K562 (cell line): ENCODE results near the gene CHMP2A. TPM values are rescaled to one million over a fixed set of nuclear protein-coding genes. Genes with fewer than 3 reads are reported as not detected.

Experiments
- ARNT ChIP-seq, 2 experiments: fragments of 450-650 bp; IDR thresholded peaks; 2 replicates each; pipeline ENCODE4 v1.6.1; 2016; ENCODE audit warnings: mild to moderate bottlenecking in 1 of 2
- BCOR ChIP-seq: fragments of 450-650 bp; IDR thresholded peaks from 2 replicates; pipeline ENCODE4 v1.6.1; 2016
- CLOCK ChIP-seq: fragments of 250-450 bp; sonication (Bioruptor Pico); IDR thresholded peaks from 2 replicates; pipeline ENCODE4 v1.4.0; 2020; ENCODE audit warnings: mild to moderate bottlenecking, moderate library complexity, borderline replicate concordance
- CREBBP ChIP-seq: IDR thresholded peaks from one replicate; pipeline ENCODE4 v1.6.1; 2012; ENCODE audit warnings: low read depth, mild to moderate bottlenecking, control low read depth, inconsistent platforms, low read length
- ESRRA ChIP-seq: fragments of 450-650 bp; IDR thresholded peaks from 2 replicates; pipeline ENCODE4 v1.6.1; 2014; ENCODE audit warnings: low read depth, mild to moderate bottlenecking, moderate library complexity, borderline replicate concordance
- GMEB1 ChIP-seq: fragments of 250-450 bp; sonication (Bioruptor Pico); IDR thresholded peaks from 2 replicates; pipeline ENCODE4 v1.4.0; 2020; ENCODE audit warnings: mild to moderate bottlenecking
- HDAC8 ChIP-seq: fragments of 450-650 bp; IDR thresholded peaks from 2 replicates; pipeline ENCODE4 v1.6.1; 2016; ENCODE audit warnings: mild to moderate bottlenecking, missing genetic modification characterization, moderate library complexity, missing compliant biosample characterization
- KDM2B ChIP-seq: fragments of 250-450 bp; sonication (Bioruptor Pico); IDR thresholded peaks from 2 replicates; pipeline ENCODE4 v1.8.0; 2021; ENCODE audit warnings: mild to moderate bottlenecking, moderate library complexity
- KDM4B ChIP-seq, 2 experiments: fragments of 450-650 bp in 1 of 2; sonication (generic) in 1 of 2; IDR thresholded peaks; 2 replicates each; pipeline ENCODE4 v1.6.1; 2016 to 2017; ENCODE audit warnings: borderline replicate concordance in 2 of 2, antibody characterized with exemption in 1 of 2, low read depth in 1 of 2, mild to moderate bottlenecking in 1 of 2
- MAFF ChIP-seq: IDR thresholded peaks from 2 replicates; pipeline ENCODE4 v1.6.1; 2012; ENCODE audit warnings: low read length, improper control_type of control experiment
- MITF ChIP-seq: IDR thresholded peaks from 2 replicates; pipeline ENCODE4 v1.6.1; 2014; ENCODE audit warnings: antibody characterized with exemption
- MXD1 ChIP-seq: fragments of 250-450 bp; sonication (Bioruptor Pico); IDR thresholded peaks from 2 replicates; pipeline ENCODE4 v1.8.0; 2021; ENCODE audit warnings: borderline replicate concordance, mild to moderate bottlenecking, moderate library complexity; ENCODE audit not compliant: poor library complexity, severe bottlenecking
- PHB ChIP-seq: fragments of 250-450 bp; sonication (Bioruptor Pico); IDR thresholded peaks from 2 replicates; pipeline ENCODE4 v1.5.0; 2021
- PHTF2 ChIP-seq: fragments of 250-450 bp; sonication (Bioruptor Pico); IDR thresholded peaks from 2 replicates; pipeline ENCODE4 v1.5.0; 2021; ENCODE audit warnings: mild to moderate bottlenecking
- RFX7 ChIP-seq: fragments of 250-450 bp; sonication (Bioruptor Pico); IDR thresholded peaks from 2 replicates; pipeline ENCODE4 v1.5.1; 2021; ENCODE audit warnings: mild to moderate bottlenecking
- STAT6 ChIP-seq: sonication (generic); formaldehyde crosslinking; IDR thresholded peaks from 2 replicates; pipeline ENCODE4 v1.8.1; 2023; ENCODE audit warnings: mild to moderate bottlenecking, missing genetic modification reagents
- THRAP3 ChIP-seq: fragments of 450-650 bp; IDR thresholded peaks from 2 replicates; pipeline ENCODE4 v1.6.1; 2016; ENCODE audit warnings: mild to moderate bottlenecking, inconsistent platforms, borderline replicate concordance
- ZFX ChIP-seq: sonication (generic); formaldehyde crosslinking; IDR thresholded peaks from 2 replicates; pipeline ENCODE4 v1.8.0; 2022; ENCODE audit warnings: mild to moderate bottlenecking, missing genetic modification reagents, moderate library complexity
- ZNF146 ChIP-seq: IDR thresholded peaks from one replicate; pipeline ENCODE4 v1.6.1; 2018; ENCODE audit warnings: missing compliant biosample characterization; ENCODE audit not compliant: unreplicated experiment
- ZNF780A ChIP-seq: fragments of 250-450 bp; sonication (Bioruptor Pico); IDR thresholded peaks from 2 replicates; pipeline ENCODE4 v1.5.0; 2021; ENCODE audit warnings: mild to moderate bottlenecking
- polyA plus RNA-seq, 8 experiments: library from polyadenylated mRNA; depleted of rRNA in 4 of 8; stranded (reverse) in 5 of 8; unstranded in 3 of 8; fragments of >200 nt; fragmentation: Nextera tagmentation in 2 of 8; fragmentation: Illumina TruSeq in 1 of 8; extraction: Ambion mirVana in 2 of 8; extraction: Trizol in 1 of 8; gene quantifications; 2 replicates each; pipeline versions ENCODE4 v1.2.1 to v1.2.3, GENCODE V29; 2011 to 2014; ENCODE audit warnings: inconsistent platforms in 1 of 8, missing spikeins in 1 of 8
- total RNA-seq, 7 experiments: library from RNA; depleted of rRNA in 6 of 7; stranded (reverse); fragments of >200 nt in 6 of 7; fragmentation: Illumina TruSeq in 2 of 7; extraction: Trizol in 2 of 7; gene quantifications; 2 replicates each; pipeline versions ENCODE4 v1.2.1 to v1.2.3, GENCODE V29; 2011 to 2021; ENCODE audit warnings: low replicate concordance in 1 of 7

The CHMP2A gene
- total and polyA plus RNA-seq, 9 of the 15 experiments (the other 6 are each of a cell fraction or from before 2014, with no cell fraction given) = 57.6 to 159 (median 87.2) TPM

GRCh38 chr19:58543826-58544590, 10.9 kb downstream of the CHMP2A start, which contains the start of gene TRIM28 (continued):
- TF ChIP-seq CLOCK (CRISPR knock-in tag) (no peak), ZNF780A (CRISPR knock-in tag) (no peak), BCOR (no peak), RFX7 (CRISPR knock-in tag) (no peak), MAFF (no peak), HDAC8 (tag) (no peak), KDM2B (CRISPR knock-in tag) (no peak), KDM4B (IDR thresholded peaks at IDR 0.05; ENCODE audit: borderline replicate concordance in 2 of 2, low read depth in 1 of 2) (no peak; a peak in 1 of 4 replicates), MITF (peak; percentile 10; the same call in 1 of the 2 replicates), MXD1 (CRISPR knock-in tag) (no peak), STAT6 (CRISPR knock-in tag) (no peak), CREBBP (no peak), ARNT (IDR thresholded peaks at IDR 0.05) (no peak; a peak in 1 of 4 replicates), ZNF146 (no peak), PHTF2 (no peak), ESRRA (no peak; the same call in 1 of the 2 replicates), ZFX (CRISPR knock-in tag) (peak; percentile 88), THRAP3 (no peak), GMEB1 (CRISPR knock-in tag) (peak; percentile 40), PHB (no peak)
